HG03520 (cell line): ENCODE data around the gene AMDHD1.
A peak's percentile ranks its signal among the peaks of the same experiment; 100 is the strongest.

ENCODE experiments used
- ATAC-seq: cut with Tn5 transposase; IDR thresholded peaks from one replicate; pipeline ENCODE4 v1.9.1; 2021; ENCODE audit warnings: mild to moderate bottlenecking, moderate library complexity; ENCODE audit not compliant: unreplicated experiment

Gene AMDHD1, protein sequence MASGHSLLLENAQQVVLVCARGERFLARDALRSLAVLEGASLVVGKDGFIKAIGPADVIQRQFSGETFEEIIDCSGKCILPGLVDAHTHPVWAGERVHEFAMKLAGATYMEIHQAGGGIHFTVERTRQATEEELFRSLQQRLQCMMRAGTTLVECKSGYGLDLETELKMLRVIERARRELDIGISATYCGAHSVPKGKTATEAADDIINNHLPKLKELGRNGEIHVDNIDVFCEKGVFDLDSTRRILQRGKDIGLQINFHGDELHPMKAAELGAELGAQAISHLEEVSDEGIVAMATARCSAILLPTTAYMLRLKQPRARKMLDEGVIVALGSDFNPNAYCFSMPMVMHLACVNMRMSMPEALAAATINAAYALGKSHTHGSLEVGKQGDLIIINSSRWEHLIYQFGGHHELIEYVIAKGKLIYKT

DNA sequence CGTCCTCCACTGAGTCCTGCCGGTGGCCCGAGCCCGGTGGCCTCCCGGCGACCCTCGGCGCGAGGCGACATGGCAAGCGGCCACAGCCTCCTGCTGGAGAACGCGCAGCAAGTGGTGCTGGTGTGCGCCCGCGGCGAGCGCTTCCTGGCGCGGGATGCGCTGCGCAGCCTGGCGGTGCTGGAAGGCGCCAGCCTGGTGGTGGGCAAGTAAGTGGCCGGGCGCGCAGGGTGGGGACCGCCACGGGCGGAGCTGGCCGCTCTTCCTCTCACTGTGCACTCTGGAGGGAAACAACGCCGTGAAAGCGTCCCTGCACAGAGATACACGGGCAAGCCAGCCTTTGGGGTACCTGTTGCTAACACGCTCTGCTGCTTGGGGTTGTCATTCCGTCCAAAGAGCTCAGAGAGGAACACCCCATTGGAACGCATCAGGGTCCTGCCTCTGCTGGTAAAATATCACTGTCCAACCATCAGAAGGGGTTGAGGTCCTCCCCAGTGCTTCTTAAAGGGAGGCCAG lies at the start of gene AMDHD1:
TSS of gene AMDHD1 (plus strand) at position 2 of the 513 bp plus-strand sequence. CDS start at position 70, 68 bp downstream.
- ATAC-seq = peak; percentile 52

DNA sequence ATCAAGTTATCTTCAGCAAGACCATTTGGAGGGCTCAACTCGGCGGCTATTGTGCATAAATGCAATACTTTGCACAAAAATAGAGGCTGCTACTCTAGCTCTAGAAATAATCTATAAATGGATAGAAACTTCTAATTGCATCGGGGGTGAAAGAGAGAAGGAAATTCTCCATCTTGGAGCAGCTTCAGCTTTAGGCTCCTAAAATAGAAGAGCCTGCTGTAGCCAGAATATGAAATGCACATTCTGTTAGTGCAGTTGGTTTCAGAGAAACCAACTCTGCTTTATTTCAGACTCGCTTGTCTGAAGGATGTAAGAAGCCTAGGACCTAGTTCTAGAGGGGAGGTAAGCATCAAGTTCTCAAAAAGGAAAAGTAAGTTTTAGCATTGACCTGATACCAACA lies 46.3 kb upstream of the AMDHD1 start:
- no peak for ATAC-seq

DNA sequence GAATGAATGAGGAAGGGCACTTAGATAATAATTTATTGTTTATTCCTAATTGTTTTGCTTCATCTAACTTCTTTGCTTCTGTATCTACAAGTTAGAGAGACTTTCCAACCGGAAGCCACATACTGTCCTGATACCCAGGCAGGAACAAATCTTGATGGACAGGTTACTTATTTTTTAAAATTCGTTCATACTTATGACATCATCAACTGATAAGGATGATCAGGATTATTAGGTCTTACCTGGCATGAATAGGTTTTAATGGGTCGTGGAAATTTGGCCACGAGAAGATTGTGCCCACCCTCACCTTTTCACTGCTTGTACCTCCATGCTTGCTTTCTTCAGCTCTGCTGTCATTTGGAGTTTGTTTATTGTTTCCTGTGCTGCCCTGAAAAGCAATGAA lies 45.0 kb upstream of the AMDHD1 start:
- ATAC-seq = no peak

DNA sequence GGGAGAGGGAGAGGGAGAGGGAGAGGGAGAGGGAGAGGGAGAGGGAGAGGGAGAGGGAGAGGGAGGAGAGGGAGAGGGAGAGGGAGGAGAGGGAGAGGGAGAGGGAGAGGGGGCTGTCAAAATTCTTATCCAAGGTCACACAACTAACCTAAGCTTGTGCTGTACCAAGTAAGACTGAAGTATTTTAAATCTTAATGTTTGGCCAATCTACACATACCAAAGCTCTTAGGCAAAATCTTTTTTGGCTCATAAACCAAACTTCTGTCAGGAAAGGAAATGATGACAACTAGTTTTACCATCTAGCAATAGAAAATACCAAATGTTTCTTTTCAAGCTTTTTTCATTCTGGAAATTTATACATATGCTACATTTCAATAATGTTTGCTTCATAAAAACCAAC lies 34.6 kb upstream of the AMDHD1 start:
- ATAC-seq = no peak

DNA sequence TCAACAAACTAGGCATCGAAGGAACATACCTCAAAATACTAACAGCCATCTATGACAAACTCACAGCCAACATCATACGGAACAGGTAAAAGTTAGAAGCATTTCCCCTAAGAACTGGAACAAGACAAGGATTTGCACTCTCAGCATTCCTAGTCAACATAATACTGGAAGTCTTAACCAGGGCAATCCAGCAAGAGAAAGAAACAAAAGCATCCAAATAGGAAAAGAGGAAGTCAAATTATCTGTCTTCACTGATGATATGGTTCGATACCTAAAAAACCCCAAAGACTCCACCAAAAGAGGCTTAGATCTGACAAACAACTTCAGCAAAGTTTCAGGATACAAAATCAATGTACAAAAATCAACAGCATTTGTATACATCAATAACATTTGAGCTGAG lies 33.3 kb upstream of the AMDHD1 start:
- no peak for ATAC-seq

DNA sequence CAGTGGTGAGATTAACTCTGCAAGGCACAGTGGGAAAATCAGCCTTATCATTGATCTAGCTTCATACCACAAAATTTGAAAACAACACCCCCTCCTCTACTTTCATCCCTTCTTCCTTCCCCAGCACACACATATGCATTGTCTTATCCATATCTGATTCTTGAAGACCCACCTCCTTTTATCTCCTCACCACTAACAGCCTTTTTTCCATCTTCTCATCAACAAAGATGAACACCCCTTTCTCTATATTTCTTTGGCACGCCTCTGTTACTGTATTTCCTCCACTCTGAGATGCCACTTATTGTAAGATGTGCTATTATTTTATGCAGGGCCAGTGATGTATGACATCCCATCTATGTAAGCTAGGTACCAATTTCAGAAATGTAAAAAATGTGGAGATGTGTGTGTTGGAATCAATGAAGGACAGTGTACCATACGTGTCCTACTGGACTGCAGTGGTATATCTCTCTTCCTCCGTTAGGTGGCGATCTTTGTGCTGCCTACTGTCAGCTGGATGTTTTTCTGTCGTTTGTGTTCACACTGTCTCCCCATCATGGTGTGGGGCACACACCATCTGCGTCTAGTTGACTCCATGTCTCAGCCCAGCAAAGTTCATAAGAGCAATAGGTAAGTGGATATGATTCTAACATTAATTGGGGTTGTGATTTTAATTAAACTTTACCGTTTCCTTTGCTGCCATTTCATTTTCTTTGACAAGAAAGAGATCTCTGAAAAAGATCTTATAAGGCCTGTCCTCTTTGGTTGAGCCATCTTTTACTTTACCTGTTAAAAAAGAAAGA lies 24.7 kb upstream of the AMDHD1 start:
- ATAC-seq = peak; percentile 82

DNA sequence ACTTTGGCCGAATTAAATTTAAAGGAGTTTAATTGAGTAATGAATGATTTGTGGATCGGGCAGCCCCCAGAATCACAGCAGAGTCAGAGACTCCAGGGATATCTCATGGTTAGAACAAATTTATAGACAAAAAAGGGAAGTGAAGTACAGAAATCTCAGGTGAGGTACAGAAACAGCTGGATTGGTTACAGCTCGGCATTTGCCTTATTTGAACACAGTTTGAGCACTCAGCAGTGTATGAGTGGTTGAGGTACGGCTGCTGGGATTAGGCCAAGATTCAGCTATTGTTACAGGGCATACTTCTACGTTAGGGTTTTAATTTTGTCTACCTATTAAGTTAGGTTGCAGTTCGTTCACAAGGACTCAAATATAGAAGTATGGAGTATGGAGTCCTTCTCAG lies 24.0 kb upstream of the AMDHD1 start:
- no peak for ATAC-seq

DNA sequence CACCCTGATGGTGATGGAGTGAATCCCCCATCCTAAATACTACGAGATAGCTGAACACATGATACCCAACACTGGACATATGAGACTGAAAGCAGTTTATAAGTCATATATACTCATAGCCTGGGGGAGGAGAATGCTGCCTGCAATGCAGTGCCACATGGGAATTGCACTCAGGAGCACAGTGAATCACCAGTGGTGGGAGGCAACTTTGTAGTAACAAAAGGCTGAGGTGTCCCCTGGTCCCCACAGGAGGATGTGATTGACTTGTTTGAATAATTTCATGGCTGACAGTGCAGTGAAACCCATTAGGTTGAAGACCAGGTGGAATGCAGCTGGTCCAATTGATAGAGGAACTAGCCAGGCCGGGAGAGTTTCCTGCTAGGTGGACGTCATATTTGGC lies 20.9 kb upstream of the AMDHD1 start:
- ATAC-seq = no peak

DNA sequence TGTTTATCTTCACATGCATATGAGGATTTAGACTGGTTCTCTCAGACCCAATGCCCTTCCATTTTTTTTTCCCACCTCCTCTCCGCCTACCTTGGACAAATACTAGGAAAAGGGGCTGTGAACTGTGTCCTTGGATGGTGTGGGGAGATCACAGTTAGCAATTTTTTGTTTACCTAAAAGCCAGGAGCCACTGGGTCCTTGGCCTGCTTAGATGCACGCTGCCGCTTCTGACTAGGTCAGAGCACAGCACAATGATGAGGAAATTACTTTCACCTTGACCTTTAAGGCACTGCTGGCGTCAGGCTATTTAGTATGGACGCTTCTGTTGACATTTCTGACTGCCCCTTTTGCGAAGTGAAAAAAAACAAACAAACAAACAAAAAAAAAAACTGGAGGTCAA lies 2.6 kb upstream of the AMDHD1 start:
- no peak for ATAC-seq

DNA sequence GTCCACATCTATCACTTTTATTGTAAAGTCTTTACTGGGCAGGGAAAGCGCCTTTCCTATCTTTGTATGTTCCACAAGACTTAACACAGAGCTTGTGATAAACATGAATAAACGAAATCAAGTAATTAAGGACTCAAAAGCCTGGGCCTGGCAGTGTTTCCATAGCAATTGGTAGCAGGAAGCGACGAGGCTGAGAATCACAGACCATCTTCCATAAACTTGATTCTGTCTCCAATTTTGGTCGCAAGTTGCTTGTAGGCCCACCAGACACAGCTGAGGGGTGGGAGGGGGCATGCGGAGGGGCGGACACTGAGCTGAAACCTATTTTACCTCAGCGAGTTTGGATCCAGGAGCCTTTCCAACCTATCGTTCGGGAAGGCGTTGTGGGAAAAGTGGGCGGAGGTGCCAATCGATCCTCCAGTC lies 1.0 kb upstream of the AMDHD1 start:
- ATAC-seq = no peak

DNA sequence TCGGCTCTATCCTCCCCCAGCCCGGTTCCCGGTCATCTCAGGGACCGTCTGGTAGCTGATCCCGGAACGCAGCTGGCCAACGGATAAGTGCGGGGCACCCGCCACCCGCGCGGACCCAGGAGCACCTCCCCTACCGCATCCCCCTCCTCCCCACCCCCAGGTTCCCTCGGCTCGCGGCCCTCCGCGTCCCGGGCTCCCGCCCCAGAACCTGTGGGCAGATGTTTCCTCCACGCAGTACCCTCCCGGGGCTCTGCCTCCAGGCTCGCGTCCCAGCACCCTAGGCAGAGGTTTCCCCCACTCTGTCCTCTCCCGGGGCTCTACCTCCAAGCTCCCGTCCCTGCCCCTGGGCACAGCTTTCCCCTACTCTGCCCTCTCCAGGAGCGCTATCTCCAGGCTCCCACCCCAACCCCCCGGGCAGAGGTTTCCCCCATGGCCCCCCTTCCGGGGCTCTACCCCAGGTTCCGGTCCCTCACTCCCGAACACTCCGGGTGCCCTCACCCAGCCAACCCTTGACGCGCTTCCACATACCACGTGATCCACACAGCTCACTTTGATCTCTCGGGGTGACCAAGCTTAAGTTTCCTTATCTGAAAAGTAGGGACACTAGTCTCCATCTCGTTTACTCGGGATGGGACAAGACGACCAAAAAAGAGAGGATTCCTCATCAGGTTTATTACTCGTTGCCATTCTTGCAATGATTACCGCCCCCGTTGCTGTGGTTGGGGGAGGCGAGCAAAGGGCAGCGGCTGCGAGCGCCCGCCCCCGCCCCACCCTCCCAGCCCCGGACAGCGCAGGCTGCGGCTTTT lies 404 bp upstream of the AMDHD1 start, which contains the start of gene CCDC38:
TSS of gene CCDC38 (minus strand) at position 91 of the 806 bp plus-strand sequence. CDS start 6,105 bp downstream, outside the sequence.
- peak; percentile 98 for ATAC-seq

DNA sequence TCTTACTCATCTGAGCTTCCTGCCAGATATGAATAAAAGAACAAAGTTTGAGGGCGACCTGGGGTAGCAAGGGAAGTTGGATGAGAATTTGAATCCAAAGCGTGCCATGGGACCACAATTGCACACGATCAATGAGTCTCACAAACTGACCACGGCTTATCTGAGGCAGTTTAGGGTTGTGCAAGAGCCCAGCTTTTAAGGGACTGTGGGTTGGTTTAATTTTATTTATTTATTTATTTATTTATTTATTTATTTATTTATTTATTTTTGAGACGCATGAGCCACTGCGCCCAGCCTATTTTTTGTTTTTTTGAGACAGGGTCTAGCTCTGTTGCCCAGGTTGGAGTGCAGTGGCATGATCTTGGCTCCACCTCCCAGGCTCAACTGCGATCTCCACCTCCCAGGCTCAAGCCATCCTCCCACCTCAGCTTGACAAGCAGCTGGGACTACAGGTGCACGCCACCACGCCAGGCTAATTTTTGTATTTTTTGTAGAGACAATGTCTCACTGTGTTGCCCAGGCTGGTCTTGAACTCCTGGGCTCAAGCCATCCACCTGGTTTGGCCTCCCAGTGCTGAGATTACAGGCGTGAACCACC lies 1.1 kb downstream of the AMDHD1 start:
- ATAC-seq = no peak

DNA sequence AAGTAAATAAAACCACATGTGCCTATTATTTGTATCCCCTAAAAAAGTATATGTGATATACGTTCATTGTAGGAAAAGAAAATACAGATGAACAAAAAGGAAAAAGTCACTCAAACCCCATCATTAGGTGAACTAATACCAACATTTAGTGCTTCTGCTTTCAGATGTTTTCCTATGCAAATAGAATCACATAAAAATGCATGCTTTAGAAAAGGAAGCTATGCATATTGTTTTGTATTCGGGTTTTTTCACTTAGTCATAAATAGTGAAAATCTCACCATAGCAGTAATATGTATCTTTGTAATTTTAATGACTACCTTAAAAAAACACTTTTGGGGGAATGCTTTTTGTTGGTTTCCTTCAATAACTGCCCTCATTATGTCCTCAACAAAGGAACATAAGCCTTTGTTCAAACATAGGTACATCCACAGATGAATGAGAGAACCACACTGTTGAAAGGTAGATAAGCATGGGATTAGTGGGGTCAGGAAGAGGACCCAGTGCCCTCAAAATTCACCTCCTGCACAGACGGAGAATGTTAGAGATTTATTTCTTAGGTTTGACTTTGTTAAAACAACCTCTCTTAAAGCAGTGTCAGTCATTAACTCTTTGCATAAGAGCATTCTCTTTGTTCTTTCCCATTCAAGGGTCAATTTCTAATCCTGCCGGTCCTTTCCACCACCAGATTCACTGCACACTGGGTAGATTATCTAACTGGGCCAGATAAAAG lies 6.5 kb downstream of the AMDHD1 start:
- ATAC-seq = no peak

DNA sequence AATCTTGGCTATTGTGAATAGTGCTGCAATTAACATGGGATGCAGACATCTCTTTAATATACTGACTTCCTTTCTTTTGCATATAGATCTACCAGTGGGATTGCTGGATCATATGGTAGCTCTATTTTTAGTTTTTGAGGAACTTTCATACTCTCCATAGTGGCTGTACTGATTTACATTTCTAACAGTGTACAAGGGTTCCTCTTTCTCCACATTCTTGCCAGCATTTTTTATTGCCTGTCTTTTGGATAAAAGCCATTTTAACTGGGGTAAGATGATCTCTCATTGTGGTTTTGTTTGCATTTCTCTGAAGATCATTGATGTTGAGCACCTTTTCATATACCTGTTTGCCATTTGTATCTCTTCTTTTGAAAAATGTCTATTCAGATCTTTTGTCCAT lies 8.4 kb downstream of the AMDHD1 start:
- no peak for ATAC-seq

DNA sequence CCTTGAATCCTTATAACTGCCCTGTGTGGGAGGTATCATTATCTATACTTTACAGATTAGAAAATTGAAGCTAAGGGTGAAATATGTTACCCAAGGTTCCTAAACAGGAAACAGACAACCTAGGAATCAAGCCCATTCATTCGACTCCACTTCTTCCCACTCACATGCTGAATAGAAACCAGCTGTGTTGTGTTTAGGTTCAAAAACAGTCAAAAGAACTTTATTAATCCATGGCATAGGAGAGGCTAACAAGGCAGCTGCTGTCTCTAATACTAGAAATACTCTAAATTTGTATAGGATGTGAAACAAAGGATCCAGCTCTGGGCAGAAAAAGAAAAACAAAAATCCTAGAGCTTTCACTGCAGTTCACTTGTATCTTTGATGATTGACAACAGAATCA lies 9.9 kb downstream of the AMDHD1 start:
- ATAC-seq = no peak

DNA sequence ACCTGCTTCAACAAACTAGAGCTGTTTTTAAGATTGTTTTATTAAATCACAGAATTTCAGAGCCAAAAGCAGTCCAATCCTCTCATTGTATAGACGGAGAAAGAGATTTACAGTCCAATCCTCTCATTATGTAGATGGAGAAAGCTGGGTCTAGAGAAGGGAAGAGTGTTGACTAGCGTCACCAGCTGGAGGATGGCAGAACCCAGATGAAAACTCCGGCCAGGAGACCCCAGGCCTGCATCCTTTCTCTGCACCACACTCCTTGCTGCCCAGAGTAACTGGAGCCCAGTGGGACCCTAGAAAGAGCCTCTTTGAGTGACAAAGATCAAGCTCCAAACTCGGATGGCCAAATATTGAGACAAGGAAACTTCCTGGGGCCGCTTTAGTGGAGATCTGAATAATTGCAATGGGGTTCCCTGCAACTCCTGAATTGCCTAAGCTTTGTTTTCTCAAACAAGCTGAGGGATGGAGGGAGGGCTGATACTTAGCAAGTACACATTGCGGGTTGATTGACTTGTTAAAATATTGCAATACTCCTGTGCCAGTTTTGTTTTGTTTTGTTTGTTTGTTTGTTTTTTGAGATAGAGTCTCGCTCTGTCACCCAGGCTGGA lies 12.5 kb downstream of the AMDHD1 start:
- no peak for ATAC-seq

DNA sequence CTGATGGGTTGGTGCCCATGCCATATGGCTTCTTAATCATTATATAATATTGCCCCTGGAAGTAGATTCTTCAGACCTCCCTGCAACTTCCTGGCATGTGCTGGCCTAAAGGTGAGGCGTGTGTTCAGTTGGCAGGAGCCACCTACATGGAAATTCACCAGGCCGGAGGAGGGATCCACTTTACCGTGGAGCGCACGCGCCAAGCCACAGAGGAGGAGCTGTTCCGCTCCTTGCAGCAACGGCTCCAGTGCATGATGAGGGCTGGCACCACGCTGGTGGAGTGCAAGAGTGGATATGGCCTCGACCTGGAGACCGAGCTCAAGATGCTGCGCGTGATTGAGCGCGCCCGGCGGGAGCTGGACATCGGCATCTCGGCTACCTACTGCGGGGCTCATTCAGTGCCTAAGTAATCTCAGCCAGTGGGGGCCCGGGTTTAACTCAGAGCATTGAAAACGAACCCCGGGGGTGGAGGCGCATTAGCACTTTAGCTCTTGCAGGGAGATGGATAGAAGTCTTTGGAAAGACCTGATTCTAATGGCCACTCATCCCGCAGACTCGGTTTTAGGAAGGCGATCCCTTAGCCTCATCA lies 13.5 kb downstream of the AMDHD1 start:
- ATAC-seq = no peak

DNA sequence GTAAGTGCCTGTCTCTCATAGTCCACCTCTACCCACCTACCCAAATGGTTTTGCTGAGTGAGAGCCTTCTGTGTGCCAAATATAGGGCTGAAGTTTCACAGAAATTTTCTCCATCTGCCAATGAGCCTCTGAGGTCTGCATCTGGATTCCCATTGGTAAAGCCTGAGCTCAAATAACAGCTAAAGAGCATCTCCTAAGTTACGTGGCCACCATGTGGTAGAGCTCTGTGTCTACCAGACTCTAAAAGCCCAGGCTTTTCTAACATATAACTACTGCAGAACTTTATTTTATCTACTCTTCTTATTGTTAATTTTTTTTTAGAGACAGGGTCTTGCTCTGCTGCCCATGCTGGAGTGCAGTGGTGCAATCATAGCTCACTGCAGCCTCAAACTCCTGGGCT lies 16.0 kb downstream of the AMDHD1 start:
- ATAC-seq = no peak

DNA sequence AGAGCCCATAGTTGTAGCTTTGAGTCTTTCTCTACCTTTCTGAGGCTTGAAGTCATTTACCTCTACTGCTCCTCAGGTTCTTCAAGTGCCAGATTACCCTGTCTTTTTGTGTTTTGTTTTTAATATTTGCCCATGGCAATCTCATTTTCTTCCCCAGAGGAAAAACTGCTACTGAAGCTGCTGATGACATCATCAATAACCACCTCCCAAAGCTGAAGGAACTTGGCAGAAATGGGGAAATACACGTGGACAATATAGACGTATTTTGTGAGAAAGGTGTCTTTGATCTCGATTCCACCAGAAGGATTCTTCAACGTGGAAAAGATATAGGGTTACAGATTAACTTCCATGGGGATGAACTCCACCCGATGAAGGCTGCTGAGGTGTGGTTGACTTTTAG lies 17.1 kb downstream of the AMDHD1 start:
- ATAC-seq = no peak
